GM19397 (cell line): ENCODE measurements around the gene MMD2.
"Not testable (repeated sequence)": the region's sequence is repeated elsewhere in the genome, so short reads cannot be mapped to it uniquely, and the experiment has no call there.

Experiments used
- ATAC-seq: cut with Tn5 transposase; IDR thresholded peaks from one replicate; pipeline ENCODE4 v1.9.1; 2021; ENCODE audit warnings: mild to moderate bottlenecking, moderate library complexity; ENCODE audit not compliant: unreplicated experiment

The MMD2 gene

GRCh38 chr7:4958477-4959301 lies at the start of gene MMD2:
MMD2 (minus strand) TSS chr7:4959187; CDS start chr7:4959017, 170 bp downstream.
- ATAC-seq = no peak

GRCh38 chr7:5005066-5005465 lies 46.1 kb upstream of the MMD2 start:
- no peak for ATAC-seq

GRCh38 chr7:5001911-5002310 lies 42.9 kb upstream of the MMD2 start:
- ATAC-seq = no peak

- ATAC-seq = no peak
Measured at GRCh38 chr7:5001003-5001402, 42.0 kb upstream of the MMD2 start.

- no peak for ATAC-seq
Measured at GRCh38 chr7:4999369-4999950, 40.5 kb upstream of the MMD2 start.

- ATAC-seq = no peak
Measured at GRCh38 chr7:4998910-4999309, 39.9 kb upstream of the MMD2 start.

GRCh38 chr7:4998244-4998643 lies 39.3 kb upstream of the MMD2 start:
- no peak for ATAC-seq

- no peak for ATAC-seq
Measured at GRCh38 chr7:4996696-4997222, 37.8 kb upstream of the MMD2 start.

- ATAC-seq = no peak
Measured at GRCh38 chr7:4995429-4995969, 36.5 kb upstream of the MMD2 start.

GRCh38 chr7:4993471-4993870 lies 34.5 kb upstream of the MMD2 start:
- ATAC-seq = no peak

GRCh38 chr7:4982741-4983140 lies 23.8 kb upstream of the MMD2 start:
- ATAC-seq = not testable (repeated sequence)

GRCh38 chr7:4981295-4981890 lies 22.4 kb upstream of the MMD2 start:
- ATAC-seq = not testable (repeated sequence)

- ATAC-seq = not testable (repeated sequence)
Measured at GRCh38 chr7:4975626-4976025, 16.6 kb upstream of the MMD2 start.

- ATAC-seq = peak; percentile 95
Measured at GRCh38 chr7:4973728-4974198, 14.8 kb upstream of the MMD2 start.

- ATAC-seq = not testable (repeated sequence)
Measured at GRCh38 chr7:4972446-4972845, 13.5 kb upstream of the MMD2 start.

- no peak for ATAC-seq
Measured at GRCh38 chr7:4965295-4966022, 6.5 kb upstream of the MMD2 start.

GRCh38 chr7:4964506-4964905 lies 5.5 kb upstream of the MMD2 start:
- no peak for ATAC-seq

GRCh38 chr7:4962872-4963775 lies 4.1 kb upstream of the MMD2 start:
- ATAC-seq = no peak

- ATAC-seq = no peak
Measured at GRCh38 chr7:4960363-4960762, 1.4 kb upstream of the MMD2 start.

GRCh38 chr7:4959893-4960292 lies 906 bp upstream of the MMD2 start:
- no peak for ATAC-seq
